ENCODE measurements around the gene AMN.

DNA sequence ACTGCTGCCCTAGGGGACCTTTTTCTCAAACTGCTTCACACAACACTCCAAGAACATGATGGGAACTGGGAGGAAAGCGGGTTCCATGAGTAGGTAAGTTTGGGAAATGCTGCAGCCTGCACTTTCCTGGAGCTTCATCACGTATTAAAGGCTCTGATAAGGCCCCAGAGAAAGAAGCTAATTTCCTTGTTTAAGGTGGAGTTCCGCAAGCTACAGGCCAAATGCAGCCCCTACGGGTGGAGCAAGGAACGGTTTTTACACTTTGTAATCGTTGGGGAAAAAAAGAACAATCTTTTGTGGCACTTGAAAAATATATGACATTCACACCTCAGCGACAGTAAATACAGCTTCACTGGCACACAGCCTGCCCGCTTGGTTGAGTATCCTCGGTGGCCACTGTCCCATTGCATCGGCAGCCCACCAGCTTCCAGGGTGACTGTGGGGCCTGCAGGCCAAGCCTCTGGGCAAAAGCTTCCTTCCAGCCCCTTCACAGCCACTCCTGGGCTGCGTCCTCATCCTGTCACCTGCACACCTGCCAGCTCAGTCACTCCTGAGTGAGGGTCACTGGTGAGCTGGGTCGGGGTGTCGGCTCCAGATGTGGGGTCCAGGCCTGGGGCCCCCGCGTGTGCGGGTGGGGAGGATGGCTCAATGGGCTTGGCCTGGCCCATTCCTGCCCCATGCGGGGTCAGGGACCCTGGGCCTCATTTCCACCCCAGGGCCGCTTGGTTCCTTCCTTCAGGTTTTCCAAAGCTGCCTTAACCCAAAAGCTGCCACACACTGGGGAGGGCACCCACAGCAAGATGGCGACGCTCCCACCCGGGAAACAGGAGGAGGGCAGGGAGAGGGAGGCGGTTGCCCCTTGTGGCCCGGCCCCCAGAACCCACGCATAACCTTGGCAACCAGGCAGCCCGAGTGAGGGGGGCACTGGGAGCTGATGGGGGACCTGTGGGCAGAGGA lies 2.4 kb downstream of the AMN start:
- no peak for TF ChIP-seq POLR2AphosphoS5 (IDR thresholded peaks at IDR 0.05)
- TF ChIP-seq, protein P1, sequence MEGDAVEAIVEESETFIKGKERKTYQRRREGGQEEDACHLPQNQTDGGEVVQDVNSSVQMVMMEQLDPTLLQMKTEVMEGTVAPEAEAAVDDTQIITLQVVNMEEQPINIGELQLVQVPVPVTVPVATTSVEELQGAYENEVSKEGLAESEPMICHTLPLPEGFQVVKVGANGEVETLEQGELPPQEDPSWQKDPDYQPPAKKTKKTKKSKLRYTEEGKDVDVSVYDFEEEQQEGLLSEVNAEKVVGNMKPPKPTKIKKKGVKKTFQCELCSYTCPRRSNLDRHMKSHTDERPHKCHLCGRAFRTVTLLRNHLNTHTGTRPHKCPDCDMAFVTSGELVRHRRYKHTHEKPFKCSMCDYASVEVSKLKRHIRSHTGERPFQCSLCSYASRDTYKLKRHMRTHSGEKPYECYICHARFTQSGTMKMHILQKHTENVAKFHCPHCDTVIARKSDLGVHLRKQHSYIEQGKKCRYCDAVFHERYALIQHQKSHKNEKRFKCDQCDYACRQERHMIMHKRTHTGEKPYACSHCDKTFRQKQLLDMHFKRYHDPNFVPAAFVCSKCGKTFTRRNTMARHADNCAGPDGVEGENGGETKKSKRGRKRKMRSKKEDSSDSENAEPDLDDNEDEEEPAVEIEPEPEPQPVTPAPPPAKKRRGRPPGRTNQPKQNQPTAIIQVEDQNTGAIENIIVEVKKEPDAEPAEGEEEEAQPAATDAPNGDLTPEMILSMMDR (IDR thresholded peaks at IDR 0.05): no peak
- TF ChIP-seq POLR2A (IDR thresholded peaks at IDR 0.05): no peak
